Suprapubic skin (tissue), 4 donors: Measurements from ENCODE around the gene CHMP4A. TPM values are rescaled to one million over a fixed set of nuclear protein-coding genes. Genes with fewer than 3 reads are reported as not detected.

Experiments
- DNase-seq, 2 donors: peaks; one replicate each; pipeline ENCODE4 v3.0.0-alpha.2; 2019; ENCODE audit warnings: low spot score in 2 of 2
- H3K27ac ChIP-seq: fragments of 200-600 bp; sonication (generic); one replicate; pipeline ENCODE4 v1.5.1; 2019
- H3K27me3 ChIP-seq: fragments of 200-600 bp; sonication (generic); one replicate; pipeline ENCODE4 v1.5.1; 2019
- H3K36me3 ChIP-seq: fragments of 200-600 bp; sonication (generic); one replicate; pipeline ENCODE4 v1.5.1; 2019
- H3K4me1 ChIP-seq: fragments of 200-600 bp; sonication (generic); one replicate; pipeline ENCODE4 v1.5.1; 2019
- H3K4me3 ChIP-seq: fragments of 200-600 bp; sonication (generic); one replicate; pipeline ENCODE4 v1.5.1; 2019; ENCODE audit warnings: mild to moderate bottlenecking
- H3K9me3 ChIP-seq: fragments of 200-600 bp; sonication (generic); one replicate; pipeline ENCODE4 v1.5.1; 2019
- EP300 ChIP-seq: sonication (generic); formaldehyde crosslinking; IDR thresholded peaks from one replicate; pipeline ENCODE4 v1.6.1; 2017; ENCODE audit warnings: antibody characterized with exemption
- POLR2A ChIP-seq, 2 donors: fragments of 450-650 bp; IDR thresholded peaks; one replicate each; pipeline ENCODE4 v1.6.1; 2017; ENCODE audit warnings: antibody characterized with exemption in 2 of 2, mild to moderate bottlenecking in 2 of 2, moderate library complexity in 2 of 2
- POLR2AphosphoS5 ChIP-seq, 3 donors: sonication (generic); formaldehyde crosslinking; IDR thresholded peaks; one replicate each; pipeline ENCODE4 v1.6.1; 2017; ENCODE audit warnings: antibody characterized with exemption in 3 of 3
- WGBS: methylation state at CpG from one replicate; pipeline ENCODE4 v1.1.5; 2018; 5-methylcytosine and 5-hydroxymethylcytosine counted together
- total RNA-seq, 4 donors: library from RNA; depleted of rRNA; stranded (reverse); fragments of >200 nt; gene quantifications; one replicate each; pipeline ENCODE4 v1.1.0, GENCODE V29; 2016
- TF ChIP-seq, protein P1 (sequence below), 2 donors: fragments of 200-600 bp in 1 of 2; fragments of 450-650 bp in 1 of 2; sonication (generic) in 1 of 2; IDR thresholded peaks; one replicate each; pipeline ENCODE4 v1.5.1; 2016 to 2019; ENCODE audit warnings: antibody characterized with exemption in 2 of 2, mild to moderate bottlenecking in 1 of 2, moderate library complexity in 1 of 2

The CHMP4A gene
- total RNA-seq, 4 donors from 2014 or later = 47.2 to 86.3 (median 63.6) TPM

DNA sequence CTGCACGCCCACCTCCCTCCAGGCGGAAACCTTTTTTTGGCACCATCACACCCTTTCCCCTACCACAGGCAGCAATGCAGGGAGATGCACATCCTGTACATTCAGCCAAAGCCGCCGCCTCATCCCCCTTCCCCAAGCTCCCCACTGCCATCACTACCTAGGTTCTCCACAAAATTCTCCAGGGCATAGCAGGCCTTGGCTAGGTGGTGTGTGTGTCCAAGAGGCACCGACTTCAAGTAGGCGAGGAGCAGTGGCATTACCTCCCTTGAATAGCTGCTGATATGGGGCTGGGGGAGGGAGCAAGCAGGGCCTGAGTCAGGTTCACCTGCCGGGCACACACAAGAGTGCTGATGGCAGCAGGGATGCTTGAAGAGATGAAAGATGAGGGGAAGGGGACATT lies 28.3 kb downstream of the CHMP4A start:
- H3K36me3 ChIP-seq = peaks cover 67% of the 10 kb centered on the region
- DNase-seq = no peak
- TF ChIP-seq, protein P1, sequence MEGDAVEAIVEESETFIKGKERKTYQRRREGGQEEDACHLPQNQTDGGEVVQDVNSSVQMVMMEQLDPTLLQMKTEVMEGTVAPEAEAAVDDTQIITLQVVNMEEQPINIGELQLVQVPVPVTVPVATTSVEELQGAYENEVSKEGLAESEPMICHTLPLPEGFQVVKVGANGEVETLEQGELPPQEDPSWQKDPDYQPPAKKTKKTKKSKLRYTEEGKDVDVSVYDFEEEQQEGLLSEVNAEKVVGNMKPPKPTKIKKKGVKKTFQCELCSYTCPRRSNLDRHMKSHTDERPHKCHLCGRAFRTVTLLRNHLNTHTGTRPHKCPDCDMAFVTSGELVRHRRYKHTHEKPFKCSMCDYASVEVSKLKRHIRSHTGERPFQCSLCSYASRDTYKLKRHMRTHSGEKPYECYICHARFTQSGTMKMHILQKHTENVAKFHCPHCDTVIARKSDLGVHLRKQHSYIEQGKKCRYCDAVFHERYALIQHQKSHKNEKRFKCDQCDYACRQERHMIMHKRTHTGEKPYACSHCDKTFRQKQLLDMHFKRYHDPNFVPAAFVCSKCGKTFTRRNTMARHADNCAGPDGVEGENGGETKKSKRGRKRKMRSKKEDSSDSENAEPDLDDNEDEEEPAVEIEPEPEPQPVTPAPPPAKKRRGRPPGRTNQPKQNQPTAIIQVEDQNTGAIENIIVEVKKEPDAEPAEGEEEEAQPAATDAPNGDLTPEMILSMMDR (IDR thresholded peaks at IDR 0.05) = no peak
- TF ChIP-seq EP300 = no peak
- TF ChIP-seq POLR2A (IDR thresholded peaks at IDR 0.05) = no peak
- TF ChIP-seq POLR2AphosphoS5 (IDR thresholded peaks at IDR 0.05) = no peak
- no peak overlapping the region for H3K4me3 ChIP-seq
- no peaks in the 10 kb centered on the region for H3K27me3 ChIP-seq
- H3K9me3 ChIP-seq = no peaks in the 10 kb centered on the region
- H3K27ac ChIP-seq = no peak overlapping the region
- H3K4me1 ChIP-seq = peaks cover 26% of the 10 kb centered on the region
- WGBS = 94% methylated on average over 7 of the region's 7 CpGs

- Histone ChIP-seq H3K27ac (no peak overlapping the region), H3K4me1 (peaks cover 22% of the 10 kb centered on the region), H3K36me3 (peaks cover 74% of the 10 kb centered on the region), H3K4me3 (no peak overlapping the region), H3K27me3 (no peaks in the 10 kb centered on the region), H3K9me3 (no peaks in the 10 kb centered on the region)
- 81% methylated on average over 9 of the region's 19 CpGs for WGBS
- no peak for DNase-seq
- TF ChIP-seq, protein P1 (IDR thresholded peaks at IDR 0.05) = no peak
- TF ChIP-seq POLR2AphosphoS5 (IDR thresholded peaks at IDR 0.05) = no peak
- no peak for TF ChIP-seq EP300
- TF ChIP-seq POLR2A (IDR thresholded peaks at IDR 0.05) = no peak
These were observed 29.0 kb downstream of the CHMP4A start for GRCh38 chr14:24184104-24184970.

DNA sequence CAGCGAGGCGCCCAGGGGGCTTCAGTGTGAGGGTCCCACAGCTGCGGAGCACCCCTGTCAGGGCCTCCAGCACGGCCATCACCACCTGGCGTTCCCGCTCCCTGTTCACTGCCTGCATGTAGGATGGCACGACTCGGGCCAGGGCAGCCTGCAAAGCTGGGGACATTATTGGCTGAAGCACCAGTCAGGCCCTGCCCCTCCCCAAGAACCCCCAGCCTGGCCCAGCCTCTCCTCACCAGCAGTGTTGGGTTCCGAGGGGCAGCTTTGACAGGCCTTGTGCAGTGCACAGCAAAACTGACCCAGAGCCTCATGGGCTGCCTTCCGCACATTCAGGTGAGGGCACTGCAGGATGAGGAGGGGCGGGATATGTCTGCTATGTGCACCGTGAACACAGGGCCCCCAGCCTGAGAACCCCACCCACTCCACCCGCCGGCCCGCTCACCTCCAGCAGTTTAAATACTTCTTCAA lies 30.2 kb downstream of the CHMP4A start:
- Histone ChIP-seq H3K27me3 (no peaks in the 10 kb centered on the region), H3K4me3 (no peak overlapping the region), H3K27ac (no peak overlapping the region), H3K36me3 (peaks cover 86% of the 10 kb centered on the region), H3K9me3 (no peaks in the 10 kb centered on the region), H3K4me1 (peaks cover 12% of the 10 kb centered on the region)
- TF ChIP-seq POLR2A (IDR thresholded peaks at IDR 0.05) (no peak), POLR2AphosphoS5 (IDR thresholded peaks at IDR 0.05) (no peak), EP300 (no peak)
- TF ChIP-seq, protein P1 (IDR thresholded peaks at IDR 0.05) = no peak
- 94% methylated on average over 7 of the region's 15 CpGs for WGBS
- DNase-seq = no peak

DNA sequence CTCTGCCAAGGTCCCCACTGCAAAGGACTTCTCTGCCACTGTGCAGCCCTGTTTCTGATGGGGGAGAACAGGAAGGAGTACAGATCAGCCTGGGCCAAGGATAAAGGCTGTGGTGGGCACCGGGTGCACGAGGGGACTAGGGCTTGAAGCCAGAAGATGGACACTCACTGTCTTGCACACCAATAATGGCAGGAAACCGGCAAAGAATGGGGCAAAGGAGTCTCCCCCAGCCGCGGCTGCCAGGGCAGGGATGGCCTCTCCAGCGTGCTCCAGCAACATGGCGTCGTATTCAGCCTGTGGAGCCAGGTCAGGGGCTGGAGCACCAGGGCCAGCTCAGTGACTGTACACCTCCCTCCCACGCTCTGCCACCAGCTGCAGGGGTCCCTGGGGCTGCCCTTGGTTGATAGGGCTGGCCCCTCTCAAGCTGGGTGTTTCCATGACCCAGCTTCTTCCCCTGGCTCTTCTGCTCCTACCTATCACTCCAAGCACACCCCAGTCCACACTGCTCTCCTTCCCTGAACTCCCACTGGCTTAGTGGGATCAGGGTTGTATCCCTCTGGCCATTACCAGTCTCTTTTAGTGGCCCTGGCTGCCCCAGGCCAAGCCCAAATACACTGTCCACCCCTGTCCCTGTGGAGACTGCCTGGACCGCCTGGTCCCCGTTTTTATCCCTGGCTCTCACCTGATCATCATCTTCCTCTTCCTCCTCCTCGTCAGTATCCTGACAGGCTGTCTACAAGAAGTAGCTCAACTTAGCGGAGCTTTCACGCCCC lies 31.0 kb downstream of the CHMP4A start:
- peaks cover 93% of the 10 kb centered on the region for H3K36me3 ChIP-seq
- TF ChIP-seq, protein P1 (IDR thresholded peaks at IDR 0.05) = no peak
- TF ChIP-seq EP300 (no peak), POLR2AphosphoS5 (IDR thresholded peaks at IDR 0.05) (no peak), POLR2A (IDR thresholded peaks at IDR 0.05) (no peak)
- no peak overlapping the region for H3K27ac ChIP-seq
- no peak for DNase-seq
- 92% methylated on average over 13 of the region's 14 CpGs for WGBS
- H3K4me1 ChIP-seq = peaks cover 4% of the 10 kb centered on the region
- H3K4me3 ChIP-seq = no peak overlapping the region
- no peaks in the 10 kb centered on the region for H3K27me3 ChIP-seq
- H3K9me3 ChIP-seq = no peaks in the 10 kb centered on the region
